ENCODE results near the gene GLOD4.
"Not testable (repeated sequence)": the region's sequence is repeated elsewhere in the genome, so short reads cannot be mapped to it uniquely, and the experiment has no call there.

Gene GLOD4

GRCh38 chr17:802481-802880, 20.4 kb upstream of the GLOD4 start:
- DNase-seq, result no peak

GRCh38 chr17:801660-802059, 19.6 kb upstream of the GLOD4 start:
- no peak for DNase-seq

DNA sequence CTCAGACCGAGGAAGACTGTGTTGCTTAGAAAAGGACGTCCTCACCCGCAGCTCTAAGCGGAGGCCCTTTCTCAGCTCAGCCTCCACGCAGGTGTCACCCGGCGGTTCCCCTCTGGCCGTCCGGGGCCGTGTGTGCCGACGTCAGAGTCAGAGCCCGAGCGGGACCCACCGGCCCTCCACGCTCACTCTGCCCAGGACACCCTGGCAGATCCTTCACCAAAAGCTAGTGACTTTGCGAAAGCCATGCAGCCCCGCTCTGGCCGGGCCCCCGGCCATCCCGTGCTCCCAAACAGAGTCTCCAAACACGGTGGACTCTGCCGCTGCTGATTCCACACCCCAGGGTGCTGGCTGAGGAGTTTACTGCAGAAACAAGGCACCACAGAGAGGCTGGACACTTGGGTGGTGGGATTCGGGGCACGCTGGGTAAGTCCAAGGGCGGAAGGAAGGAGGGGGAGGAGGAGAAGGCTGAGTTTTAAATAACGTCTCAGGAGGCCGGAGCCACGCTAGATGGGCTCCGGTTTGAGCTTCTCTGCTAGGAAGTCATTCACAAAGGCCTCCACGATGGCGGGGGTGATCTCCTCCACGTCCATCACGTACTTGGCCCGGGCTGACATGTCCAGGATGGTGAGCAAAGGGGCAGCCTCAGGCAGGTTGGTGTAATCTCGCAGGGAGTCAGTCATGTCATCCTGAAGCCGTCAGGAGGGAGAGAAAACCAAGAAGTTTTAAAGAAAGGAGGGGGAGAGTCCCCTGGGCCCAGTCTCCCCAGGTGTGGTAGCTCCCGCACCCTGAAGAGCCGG, 18.6 kb upstream of the GLOD4 start:
- DNase-seq, result no peak

GRCh38 chr17:799261-799660, 17.2 kb upstream of the GLOD4 start:
- DNase-seq, result no peak

DNA sequence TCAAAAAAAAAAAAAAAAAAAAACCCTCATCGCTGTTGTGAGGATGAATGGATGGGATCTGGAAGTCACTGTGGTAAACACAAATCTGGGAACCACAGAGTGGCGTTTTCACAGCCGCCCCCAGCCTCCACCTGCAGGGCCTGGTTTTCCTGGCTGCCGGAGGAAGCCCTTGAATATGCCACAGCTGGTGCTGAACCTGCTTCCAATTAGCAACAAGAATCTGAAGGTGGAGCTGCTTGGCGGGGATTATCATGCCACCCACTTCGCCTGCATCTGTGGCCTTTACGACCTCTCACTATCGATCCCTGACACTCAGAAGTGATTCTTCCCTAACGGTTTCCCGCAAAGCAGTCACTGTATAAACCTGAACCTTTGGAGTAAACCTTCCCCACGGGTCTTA, 16.2 kb upstream of the GLOD4 start:
- no peak for DNase-seq

DNA sequence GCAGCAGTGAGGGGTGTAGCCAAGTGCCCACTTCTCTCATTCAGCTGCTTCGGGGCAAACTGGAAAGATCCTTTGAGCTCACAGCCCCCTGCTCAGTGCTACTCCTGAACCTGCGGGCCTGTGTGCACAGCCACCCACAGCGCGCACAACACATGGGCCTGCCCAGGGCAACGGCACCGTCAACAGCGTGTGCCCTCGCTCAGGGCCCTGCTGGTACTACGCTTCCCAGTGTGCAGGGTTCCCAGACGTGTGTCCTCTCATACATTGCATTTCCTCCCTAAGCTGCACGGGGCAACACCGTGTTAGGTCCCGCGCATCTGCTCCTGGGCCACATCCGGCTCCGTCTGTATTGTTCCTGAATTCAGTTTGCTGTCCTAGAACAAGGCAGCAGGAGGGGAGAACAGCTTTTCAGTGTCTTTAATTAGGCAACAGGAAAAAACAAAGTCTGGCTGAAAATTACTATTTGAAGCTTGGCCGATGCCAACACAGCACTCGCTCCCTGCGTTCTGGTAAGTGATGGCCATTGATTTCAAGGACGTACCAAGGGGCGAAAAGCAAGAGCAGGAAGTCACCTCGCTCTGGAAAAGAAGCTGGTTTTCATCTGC, 15.3 kb upstream of the GLOD4 start:
- no peak for DNase-seq

GRCh38 chr17:796609-797008, 14.5 kb upstream of the GLOD4 start:
- DNase-seq, result no peak

DNA sequence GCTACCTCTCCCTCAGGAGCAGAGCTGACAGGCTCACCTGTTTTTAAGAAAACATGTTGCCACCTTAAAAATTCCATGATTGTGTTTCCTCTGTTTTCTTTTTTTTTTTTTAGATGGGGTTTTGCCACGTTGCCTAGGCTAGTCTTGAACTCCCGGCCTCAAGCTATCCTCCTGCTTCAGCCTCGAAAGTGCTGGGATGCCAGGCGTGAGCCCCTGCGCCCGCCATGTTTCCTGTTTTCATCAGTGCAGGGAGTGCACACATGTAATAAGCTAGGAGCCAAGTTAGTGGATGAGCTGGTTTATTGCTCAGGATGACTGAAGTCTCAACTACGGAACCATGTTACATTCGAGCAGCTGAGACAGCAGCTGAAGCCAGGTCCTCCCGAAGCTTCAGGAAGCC, 13.6 kb upstream of the GLOD4 start:
- no peak for DNase-seq

DNA sequence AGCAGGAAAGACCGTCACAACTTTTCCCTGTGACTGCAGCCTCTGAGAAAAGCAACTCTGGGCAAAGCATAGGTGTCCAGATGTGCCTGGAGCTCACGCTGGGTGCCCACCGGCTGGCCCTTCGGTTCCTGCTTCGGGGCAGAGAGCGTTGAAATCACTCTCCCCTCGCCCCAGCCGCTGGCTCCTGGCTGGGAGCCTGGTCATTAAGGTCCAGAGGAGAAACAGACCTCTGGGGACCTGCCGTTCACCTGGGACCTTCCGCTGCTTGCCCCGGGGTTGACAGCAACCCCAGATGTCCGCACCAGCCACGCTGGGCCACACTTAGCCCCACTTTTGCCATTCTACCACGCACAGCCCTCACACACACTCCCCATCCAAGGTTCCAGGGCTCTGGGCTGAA, 13.2 kb upstream of the GLOD4 start:
- no peak for DNase-seq

DNA sequence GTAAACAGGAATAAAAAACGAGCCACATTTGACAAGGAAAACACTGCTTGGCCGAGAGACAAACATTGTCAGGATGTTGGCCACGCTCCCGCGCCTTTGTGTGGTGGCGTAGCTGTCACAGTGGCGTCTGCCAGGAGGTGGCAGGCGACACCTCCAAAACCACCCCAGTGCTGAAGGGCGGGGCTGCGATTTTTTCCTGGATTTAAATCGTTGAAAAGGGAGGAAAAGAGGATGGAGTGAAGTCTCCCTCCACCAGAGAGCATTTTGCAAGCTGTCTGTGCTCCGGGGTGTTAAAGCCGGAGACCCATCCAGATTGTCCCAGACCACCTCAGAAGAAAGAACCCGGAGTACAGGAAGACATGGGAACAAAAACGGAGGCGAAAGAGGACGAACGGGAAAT, 12.8 kb upstream of the GLOD4 start:
- DNase-seq, result peak; percentile 83

GRCh38 chr17:792277-792676, 10.2 kb upstream of the GLOD4 start:
- no peak for DNase-seq

GRCh38 chr17:791829-792228, 9.7 kb upstream of the GLOD4 start:
- no peak for DNase-seq

GRCh38 chr17:790874-791247, 8.8 kb upstream of the GLOD4 start:
- DNase-seq, result peak; percentile 43

DNA sequence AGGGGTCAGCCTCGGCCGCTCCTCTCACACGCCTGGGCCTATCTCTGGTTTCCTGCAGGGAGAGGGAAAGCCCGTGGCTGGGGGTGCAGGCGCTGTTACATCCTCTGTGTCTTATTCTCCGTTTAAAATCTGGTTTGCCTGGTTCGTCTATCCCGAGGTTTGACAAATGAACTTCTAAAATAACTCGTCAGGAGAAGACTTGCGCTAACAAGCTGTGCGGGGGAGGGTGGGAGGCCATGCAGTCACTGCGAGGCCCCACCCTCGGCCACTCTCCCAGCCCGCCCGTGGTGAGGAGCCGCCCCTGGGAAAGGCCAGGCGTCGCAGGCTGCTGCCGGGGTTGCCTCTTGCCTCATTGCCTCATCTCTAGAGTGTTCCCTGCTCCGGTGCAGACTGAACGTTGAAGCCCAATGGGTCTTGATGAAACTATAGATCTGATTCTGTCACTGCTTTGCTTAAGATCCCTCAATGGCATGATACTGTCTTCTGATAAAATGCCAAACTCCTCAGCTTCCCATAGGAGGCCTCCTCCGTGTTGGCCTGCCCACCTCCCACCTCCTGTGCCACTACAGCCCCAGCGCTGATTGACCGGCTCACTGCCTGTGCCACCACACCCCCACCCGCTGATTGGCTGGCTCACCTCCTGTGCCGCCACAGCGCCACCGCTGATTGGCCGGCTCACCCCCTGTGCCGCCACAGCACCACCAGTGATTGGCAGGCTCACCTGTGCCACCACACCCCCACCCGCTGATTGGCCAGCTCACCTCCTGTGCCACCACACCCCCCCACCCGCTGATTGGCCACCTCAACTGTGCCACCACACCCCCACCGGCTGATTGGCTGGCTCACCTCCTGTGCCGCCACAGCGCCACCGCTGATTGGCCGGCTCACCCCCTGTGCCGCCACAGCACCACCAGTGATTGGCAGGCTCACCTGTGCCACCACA, 8.1 kb upstream of the GLOD4 start:
- DNase-seq, result peak; percentile 69

- DNase-seq, result no peak
These were observed 7.2 kb upstream of the GLOD4 start for GRCh38 chr17:789160-789840.

DNA sequence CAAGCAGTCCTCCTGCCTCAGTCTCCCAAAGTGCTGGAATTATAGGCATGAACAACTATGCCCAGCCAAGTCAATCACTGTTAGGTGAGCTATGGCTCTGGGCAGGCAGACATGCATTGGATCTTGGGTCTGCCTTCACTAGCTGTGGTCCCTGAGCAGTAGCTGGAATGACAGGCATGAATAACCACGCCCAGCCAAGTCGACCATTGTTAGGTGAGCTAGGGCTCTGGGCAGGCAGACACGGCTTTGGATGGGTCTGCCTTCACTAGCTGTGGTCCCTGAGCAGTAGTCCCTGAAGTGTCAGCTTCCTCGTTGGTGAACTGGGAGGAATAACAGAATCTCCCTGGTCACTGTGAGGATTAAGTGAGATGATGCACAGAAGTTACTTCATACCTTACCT, 6.5 kb upstream of the GLOD4 start:
- DNase-seq, result no peak

DNA sequence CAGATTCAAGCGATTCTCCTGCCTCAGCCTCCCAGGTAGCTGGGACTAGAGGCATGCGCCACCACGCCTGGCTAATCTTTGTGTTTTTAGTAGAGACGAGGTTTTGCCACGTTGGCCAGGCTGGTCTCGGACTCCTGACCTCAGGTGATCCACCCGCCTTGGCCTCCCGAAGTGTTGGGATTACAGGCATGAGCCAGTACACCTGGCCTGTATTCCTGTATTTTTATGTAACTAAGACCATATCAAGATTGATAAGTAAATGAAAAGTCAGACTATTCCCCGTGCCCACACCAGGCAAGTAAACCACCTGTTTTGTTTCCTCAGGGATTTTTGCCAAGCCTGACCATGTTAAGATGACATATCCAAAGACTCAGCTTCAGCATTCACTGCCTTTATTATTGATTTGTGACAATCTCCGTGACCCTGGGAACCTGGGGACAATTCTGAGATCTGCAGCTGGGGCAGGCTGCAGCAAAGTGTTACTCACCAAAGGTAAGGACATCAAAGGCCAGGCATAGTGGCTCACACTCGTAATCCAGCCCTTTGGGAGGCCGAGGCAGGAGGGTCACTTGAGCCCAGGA, 5.7 kb upstream of the GLOD4 start:
- no peak for DNase-seq

DNA sequence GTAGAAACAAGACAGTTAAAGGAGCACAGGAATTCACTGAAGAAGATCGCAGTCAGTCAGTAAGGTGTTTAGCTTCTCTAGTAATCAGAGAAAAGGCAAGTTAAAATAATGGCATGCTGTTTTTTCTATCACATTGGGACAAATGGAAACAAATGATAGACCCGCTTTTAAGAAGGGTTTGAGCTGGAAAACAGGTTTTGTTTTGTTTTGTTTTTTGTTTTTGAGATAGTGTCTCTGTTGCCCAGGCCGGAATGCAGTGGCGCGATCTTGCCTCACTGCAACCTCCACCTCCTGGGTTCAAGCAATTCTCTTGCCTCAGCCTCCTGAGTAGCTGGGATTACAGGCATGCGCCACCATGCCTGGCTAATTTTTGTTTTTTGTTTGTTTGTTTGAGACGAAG, 3.8 kb upstream of the GLOD4 start:
- not testable (repeated sequence) for DNase-seq

DNA sequence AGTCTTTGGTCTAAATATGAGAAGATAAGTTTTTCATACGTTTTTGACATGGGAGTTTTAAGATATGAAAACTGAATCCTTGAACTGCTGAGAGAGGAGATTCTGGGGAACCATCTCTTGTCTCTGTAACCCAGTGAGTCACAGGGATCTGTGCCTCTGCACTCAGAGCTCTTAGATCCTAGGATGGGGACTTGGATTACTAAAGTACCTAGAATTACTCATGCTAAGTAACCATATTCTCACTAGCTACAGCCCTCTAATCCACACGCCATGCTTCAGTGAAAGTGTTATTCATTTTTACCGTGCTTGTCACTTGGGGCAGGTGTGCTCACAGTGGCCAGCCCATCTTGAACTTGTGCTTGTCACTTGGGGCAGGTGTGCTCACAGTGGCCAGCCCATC, 2.1 kb upstream of the GLOD4 start:
- no peak for DNase-seq

DNA sequence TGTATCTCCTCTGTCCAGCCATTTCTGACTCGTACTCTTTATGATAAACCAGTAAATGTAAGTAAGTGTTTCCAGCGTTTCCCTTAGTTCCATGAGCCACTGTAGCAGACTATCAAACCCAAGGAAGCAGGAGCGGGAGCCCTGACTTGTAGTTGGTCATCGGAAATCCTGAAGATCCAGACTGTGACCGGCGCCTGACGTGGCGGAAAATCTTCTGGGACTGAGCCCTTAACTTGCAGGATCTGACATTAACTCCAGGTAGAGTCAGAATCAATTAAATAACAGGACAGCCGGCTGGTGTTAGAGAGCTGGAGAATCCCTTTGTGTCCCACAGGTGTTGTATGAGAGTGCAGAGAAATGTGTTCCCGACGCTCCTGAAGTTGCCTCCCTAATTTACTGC, 4.0 kb downstream of the GLOD4 start:
- DNase-seq, result no peak

GRCh38 chr17:774313-774584, 7.8 kb downstream of the GLOD4 start:
- DNase-seq, result no peak

DNA sequence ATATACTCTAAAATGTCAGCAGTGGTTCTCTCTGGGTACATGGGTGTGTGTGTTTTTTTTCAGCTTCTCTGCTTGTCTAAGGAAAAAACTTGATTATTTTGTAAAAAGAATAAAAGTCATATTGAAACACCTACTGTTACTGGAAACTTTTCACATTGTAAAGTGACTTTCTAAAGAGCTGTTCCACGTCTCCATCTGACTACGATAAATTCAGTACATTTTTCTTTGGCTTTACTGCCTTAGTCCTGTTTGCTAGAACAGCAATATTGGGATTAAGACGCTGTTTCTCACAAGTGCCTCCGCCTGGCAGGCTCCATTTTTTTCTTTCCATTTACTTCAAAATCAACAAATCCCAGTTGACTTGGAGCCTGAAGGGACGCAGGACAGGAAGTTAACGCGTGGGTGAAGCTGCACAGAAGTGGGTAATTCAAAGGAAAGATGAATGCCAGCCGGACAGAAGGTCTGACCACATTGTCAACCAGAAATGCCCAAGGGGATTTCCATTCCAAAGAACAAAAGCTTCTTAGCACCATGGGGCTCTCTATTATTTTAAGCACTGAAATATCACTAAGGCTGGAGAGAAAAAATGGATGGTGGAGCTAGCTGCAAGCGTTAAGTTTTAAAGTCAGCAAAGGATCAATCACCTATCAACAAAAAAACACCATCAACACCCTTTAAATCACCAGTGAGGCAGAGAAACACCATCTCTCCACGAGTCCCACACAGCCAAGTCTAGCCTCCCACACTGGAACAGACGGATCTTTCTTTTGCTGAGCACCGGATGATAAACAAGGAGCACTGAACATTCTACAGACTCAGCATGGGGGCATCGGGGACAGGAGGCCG, 8.4 kb downstream of the GLOD4 start:
- no peak for DNase-seq
